Heart left ventricle (tissue), 13 donors: ENCODE data around the gene ADCY5.

Source experiments
- POLR2A ChIP-seq, 2 donors: fragments of 450-650 bp; IDR thresholded peaks; one replicate each; pipeline ENCODE4 v1.6.1; 2017; ENCODE audit warnings: antibody characterized with exemption in 2 of 2, mild to moderate bottlenecking in 2 of 2, moderate library complexity in 2 of 2
- TF ChIP-seq, protein P1 (sequence below), 12 donors: fragments of 200-600 bp; sonication (generic) in 4 of 12; IDR thresholded peaks; one replicate each; pipeline versions ENCODE4 v1.5.0 to v1.8.0; 2018 to 2022; ENCODE audit warnings: antibody characterized with exemption in 12 of 12, mild to moderate bottlenecking in 5 of 12
- donor health status: ischemic (EF 13 %, LVEDD 7.1; RV severe dilation, severe dysfunction).
- donor health status: DM: no; HTN: yes; CAD: no.
- donor health status: DM: no; HTN: no; CAD: no.
- donor health status: ischemic (EF 25% LVEDD 6.9; RV normal size, moderate dysfunction).
- donor health status: ischemic (EF 25% LVEDD 5.7; RV mildly dilated, moderate dysfunction).
- donor health status: ischemic (EF 35%, LVEDD 5.7; RV mildly dilated, moderate dysfunction).
- donor health status: nonischemic (EF 11% LVEDD 7.7; RV severe dilation, severe dysfunction).
- donor health status: DM: yes; HTN: yes; CAD: no.
- donor health status: PGD.
- donor health status: ischemic (EF 29% LVEDD 5.4; RV normal size, mild dysfunction).
- donor health status: nonischemic (EF 23%, LVEDD 6.1; RV moderate dilation, normal function).

DNA sequence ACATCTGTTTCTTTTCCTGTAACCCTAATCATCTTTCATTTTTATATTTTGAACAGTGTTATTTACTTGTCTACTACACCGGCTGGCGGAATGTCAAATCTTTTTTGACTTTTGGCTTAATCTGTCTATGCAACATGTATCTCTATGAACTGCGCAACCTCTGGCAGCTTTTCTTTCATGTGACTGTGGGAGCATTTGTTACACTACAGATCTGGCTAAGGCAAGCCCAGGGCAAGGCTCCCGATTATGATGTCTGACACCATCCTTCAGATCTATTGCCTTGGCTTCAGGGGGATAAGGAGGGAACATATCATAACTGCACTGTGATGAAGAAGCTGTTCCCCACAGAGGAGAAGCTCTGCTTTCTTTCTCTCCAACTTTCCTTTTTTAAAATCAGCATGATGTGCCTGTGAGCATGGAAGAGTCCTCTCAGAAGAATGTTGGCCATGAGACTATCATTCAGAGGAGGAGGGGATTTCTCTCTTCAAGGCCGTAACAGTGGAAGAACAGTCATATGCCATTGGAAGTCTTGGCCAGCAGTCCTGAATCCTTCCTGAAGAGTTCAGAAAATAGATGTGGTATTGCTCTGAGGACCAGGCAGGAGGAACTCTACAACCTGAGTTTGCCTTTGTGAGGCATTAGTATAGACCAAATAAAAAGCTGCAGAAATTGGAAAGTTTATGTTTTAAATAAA lies 177.3 kb downstream of the ADCY5 start:
- TF ChIP-seq POLR2A (IDR thresholded peaks at IDR 0.05): no peak
- TF ChIP-seq, protein P1, sequence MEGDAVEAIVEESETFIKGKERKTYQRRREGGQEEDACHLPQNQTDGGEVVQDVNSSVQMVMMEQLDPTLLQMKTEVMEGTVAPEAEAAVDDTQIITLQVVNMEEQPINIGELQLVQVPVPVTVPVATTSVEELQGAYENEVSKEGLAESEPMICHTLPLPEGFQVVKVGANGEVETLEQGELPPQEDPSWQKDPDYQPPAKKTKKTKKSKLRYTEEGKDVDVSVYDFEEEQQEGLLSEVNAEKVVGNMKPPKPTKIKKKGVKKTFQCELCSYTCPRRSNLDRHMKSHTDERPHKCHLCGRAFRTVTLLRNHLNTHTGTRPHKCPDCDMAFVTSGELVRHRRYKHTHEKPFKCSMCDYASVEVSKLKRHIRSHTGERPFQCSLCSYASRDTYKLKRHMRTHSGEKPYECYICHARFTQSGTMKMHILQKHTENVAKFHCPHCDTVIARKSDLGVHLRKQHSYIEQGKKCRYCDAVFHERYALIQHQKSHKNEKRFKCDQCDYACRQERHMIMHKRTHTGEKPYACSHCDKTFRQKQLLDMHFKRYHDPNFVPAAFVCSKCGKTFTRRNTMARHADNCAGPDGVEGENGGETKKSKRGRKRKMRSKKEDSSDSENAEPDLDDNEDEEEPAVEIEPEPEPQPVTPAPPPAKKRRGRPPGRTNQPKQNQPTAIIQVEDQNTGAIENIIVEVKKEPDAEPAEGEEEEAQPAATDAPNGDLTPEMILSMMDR (IDR thresholded peaks at IDR 0.05): no peak
